GM19238 (cell line): ENCODE results near the gene TYRP1.

Experiments used
- DNase-seq: peaks from one replicate; pipeline ENCODE4 v3.0.0; 2011; ENCODE audit warnings: low spot score; ENCODE audit not compliant: insufficient read length

The TYRP1 gene

GRCh38 chr9:12730927-12731326 lies 37.7 kb downstream of the TYRP1 start:
- DNase-seq, result no peak

GRCh38 chr9:12732971-12733370 lies 39.8 kb downstream of the TYRP1 start:
- no peak for DNase-seq

GRCh38 chr9:12735665-12736064 lies 42.5 kb downstream of the TYRP1 start:
- no peak for DNase-seq

- DNase-seq, result no peak
Measured at GRCh38 chr9:12737871-12738270, 44.7 kb downstream of the TYRP1 start.

GRCh38 chr9:12739014-12739652 lies 45.9 kb downstream of the TYRP1 start:
- no peak for DNase-seq

- no peak for DNase-seq
Measured at GRCh38 chr9:12740845-12741244, 47.7 kb downstream of the TYRP1 start.

- DNase-seq, result no peak
Measured at GRCh38 chr9:12748016-12748415, 54.8 kb downstream of the TYRP1 start.

GRCh38 chr9:12748954-12749353 lies 55.8 kb downstream of the TYRP1 start:
- DNase-seq, result no peak

GRCh38 chr9:12753931-12754330 lies 60.7 kb downstream of the TYRP1 start:
- no peak for DNase-seq

GRCh38 chr9:12759761-12760160 lies 66.6 kb downstream of the TYRP1 start:
- DNase-seq, result no peak
